ENCODE results near the gene DMBT1.
"Not testable (repeated sequence)": the region's sequence is repeated elsewhere in the genome, so short reads cannot be mapped to it uniquely, and the experiment has no call there.

DMBT1 gene

DNA sequence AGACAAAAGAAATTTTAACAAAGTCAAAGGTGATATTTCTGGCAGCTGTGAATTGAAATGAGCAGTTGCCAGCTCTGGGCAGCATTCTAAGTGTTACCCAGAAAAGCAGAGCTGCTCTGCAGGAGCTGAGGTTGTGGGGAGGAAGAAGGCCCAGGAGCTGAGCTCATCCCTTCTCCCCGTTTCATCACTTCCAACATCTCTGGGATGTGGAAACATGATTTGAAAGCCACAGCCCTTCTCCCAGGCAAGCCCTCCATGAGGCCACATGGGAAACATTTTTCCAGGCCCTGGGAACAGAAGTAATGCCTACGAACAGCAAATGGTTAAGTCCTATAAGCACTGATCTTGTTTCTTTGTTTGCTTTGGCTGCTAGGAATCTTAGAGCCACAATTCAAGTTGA lies 10.9 kb upstream of the DMBT1 start:
- no peak for DNase-seq (ENCODE audit: low spot score)

- no peak for DNase-seq (ENCODE audit: low spot score)
Measured at GRCh38 chr10:122550427-122550826, 10.1 kb upstream of the DMBT1 start.

DNA sequence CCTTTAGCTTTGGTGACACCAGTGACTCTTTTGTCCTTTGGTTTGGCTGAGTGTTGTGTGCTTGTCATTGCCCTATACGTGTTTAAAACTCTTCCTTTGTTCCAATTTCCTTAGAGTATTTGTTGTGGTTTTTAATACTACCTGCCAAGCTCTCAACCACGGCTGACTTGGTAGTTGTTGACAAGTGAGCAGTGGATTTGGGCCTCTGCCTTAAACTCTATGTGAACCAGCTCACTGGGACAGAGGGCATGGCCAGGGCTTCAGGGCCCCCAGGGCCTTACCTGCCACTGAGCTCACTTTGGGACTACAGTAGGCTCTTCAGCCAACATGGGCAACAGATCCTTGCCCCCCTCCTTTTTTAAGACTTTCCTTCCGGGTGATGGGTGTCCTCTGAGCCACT lies 9.6 kb upstream of the DMBT1 start:
- no peak for DNase-seq (ENCODE audit: low spot score)

GRCh38 chr10:122551450-122551849 lies 9.1 kb upstream of the DMBT1 start:
- peak; percentile 53 for DNase-seq (ENCODE audit: low spot score)

DNA sequence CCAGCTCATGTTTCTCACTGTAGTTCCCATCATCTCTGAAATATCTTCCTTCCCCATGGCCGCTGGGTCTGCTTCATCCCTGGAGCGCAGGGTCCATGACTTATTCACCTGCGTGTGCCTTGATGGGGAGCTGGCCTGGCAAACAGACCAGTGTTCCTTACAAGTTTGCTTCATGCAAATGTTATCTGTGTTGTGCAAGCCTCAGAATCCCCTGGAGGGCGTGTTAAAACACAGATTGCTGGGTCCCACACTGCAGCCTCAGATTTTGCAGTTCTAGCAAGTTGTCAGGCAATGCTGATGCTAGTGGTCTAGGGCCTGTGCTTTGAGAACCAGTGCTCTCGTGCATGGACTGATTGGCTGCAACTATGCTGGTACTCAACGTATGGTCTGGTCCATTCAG lies 7.2 kb upstream of the DMBT1 start:
- no peak for DNase-seq (ENCODE audit: low spot score)

DNA sequence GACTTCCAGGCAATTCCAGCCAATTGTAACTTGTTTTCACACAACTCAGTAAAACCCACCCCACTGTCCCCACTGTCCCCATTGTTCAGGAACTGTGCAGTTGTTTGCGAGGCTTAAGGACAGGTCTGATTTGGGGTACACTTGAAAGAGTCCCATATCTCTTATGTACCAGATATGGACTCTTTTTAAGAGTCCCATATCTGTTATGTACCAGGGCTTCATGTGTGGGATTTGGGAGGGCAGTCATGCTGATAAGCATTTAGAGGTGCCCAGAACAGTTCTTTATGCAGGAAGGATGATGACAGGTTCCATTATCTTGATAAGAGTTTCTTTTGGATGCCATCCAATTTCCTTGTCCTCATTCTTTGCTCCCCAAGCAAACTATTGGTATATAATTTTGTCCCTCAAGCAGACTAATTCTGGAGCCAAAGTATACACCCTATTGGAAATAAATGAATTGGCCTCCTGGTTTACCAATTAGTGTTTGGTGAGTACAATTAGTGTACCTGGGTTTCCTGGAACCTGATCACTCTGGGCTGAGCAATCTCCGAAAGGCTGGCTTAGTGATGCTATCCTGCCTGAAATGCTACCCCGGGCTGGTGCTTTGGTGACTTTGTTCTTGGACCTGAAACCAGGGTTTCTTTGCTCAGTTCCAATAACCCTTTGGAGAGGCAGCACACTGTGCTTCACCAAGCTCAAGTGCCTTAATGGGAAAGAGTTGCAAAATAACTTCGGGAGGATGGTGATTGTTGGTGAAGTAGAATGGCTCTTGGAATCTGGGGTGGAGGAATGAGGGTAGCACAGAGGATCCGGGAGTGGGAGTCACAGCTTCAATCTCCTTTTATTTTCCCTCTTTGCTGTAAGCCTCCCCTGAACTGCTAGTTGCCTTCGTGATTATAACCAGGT lies 6.2 kb upstream of the DMBT1 start:
- no peak for DNase-seq (ENCODE audit: low spot score)

DNA sequence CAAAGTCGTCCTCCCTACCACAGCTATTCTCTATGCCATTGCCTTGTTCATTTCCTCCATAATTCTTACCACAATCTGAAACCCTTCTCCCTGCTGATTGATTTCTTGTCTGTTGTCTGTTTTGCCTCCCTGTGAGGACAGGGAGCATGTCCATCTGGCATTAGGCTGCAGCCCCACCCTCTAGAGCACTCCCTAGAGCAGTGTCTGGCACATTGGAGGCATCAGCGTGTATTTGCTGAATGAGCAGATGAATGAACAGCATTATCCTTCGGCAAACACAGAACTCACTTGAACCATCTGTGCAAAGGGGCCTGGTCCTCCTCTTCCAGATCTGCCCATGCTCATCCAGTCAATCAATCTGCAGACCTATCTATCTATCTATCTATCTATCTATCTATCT lies 5.1 kb upstream of the DMBT1 start:
- DNase-seq (ENCODE audit: low spot score): no peak

DNA sequence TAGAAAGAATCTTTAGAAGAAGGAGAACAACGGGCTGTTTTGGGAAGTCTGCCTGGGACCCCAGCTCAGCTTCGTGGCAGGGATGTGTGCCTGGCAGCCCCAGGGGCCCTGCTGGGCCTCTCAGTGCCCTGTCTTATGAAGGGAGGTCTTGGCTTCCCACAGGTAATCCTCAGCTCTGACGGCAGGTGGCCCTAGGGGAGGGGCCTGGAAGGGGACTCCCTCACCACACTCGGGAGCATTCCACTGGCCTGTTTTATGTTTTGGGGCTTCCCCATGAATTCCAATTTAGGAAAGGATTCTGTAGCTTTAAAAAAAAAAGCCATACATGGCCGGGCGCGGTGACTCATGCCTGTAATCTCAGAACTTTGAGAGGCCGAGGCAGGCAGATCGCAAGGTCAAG lies 3.0 kb upstream of the DMBT1 start:
- DNase-seq (ENCODE audit: low spot score): no peak

GRCh38 chr10:122558452-122558851 lies 2.1 kb upstream of the DMBT1 start:
- DNase-seq (ENCODE audit: low spot score): no peak

DNA sequence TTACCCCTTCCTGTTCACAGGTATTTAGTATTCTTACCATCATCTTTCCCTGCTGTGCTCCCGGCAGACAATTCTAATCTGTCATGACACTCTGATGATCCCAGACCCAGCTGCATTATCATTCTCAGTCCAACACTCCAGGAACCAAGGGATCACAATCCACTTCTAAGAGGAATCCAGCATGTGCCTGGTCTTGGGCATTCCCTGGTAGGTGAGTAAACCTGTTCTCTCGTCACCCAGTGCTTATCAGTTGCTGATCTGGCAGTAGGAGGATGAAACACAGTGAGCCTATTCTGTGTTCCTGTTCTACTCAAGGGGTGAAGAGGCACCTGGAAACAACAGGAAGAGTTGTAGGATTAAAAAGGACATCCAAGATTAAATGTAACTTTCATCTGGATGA lies 1.3 kb upstream of the DMBT1 start:
- DNase-seq (ENCODE audit: low spot score): no peak

- no peak for DNase-seq (ENCODE audit: low spot score)
Measured at GRCh38 chr10:122561212-122561611, 658 bp downstream of the DMBT1 start.

- no peak for DNase-seq (ENCODE audit: low spot score)
Measured at GRCh38 chr10:122561792-122562191, 1.2 kb downstream of the DMBT1 start.

GRCh38 chr10:122564980-122565379 lies 4.4 kb downstream of the DMBT1 start:
- DNase-seq (ENCODE audit: low spot score): no peak

- peak; percentile 76 for DNase-seq (ENCODE audit: low spot score)
Measured at GRCh38 chr10:122565766-122566206, 5.2 kb downstream of the DMBT1 start.

DNA sequence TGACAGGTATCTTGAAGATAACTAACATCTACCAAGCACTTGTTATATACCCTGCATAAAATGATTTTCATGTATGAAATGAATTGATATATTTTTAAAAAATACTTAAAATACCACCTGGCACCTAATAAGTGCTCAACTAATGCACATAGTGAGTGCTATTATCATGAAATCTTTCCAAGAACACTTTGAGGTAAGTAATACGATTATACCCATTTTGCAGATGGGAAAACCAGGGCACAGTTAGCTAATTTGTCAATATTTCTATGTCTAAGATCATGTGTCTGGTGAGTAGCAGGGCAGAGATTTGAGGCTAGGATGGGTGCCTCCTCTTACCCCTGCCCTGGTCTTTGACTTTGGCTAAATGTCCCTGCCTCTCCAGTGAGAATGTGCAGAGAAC lies 6.1 kb downstream of the DMBT1 start:
- DNase-seq (ENCODE audit: low spot score): no peak

- peak; percentile 7 for DNase-seq (ENCODE audit: low spot score)
Measured at GRCh38 chr10:122567056-122567660, 6.6 kb downstream of the DMBT1 start.

GRCh38 chr10:122568551-122568950 lies 8.0 kb downstream of the DMBT1 start:
- no peak for DNase-seq (ENCODE audit: low spot score)

DNA sequence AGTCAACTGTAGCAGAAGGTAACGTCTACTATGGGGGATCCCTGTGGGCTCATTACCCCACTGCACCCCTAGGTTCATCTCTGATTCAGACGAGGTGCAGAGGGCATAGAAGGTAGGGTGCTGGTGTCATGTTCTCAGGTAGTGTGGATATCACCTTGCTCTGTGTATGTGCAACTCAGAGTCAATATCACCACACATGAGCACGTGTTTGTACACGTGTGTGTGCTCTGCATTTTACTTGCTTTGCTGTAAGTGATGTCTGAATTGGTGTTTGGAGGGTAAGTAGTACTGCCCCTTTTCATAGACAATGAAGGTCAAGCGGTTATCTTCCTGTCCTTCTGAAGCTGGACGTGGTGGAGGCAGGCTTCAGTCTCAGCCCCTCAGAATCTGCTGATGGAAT lies 10.4 kb downstream of the DMBT1 start:
- DNase-seq (ENCODE audit: low spot score): no peak

DNA sequence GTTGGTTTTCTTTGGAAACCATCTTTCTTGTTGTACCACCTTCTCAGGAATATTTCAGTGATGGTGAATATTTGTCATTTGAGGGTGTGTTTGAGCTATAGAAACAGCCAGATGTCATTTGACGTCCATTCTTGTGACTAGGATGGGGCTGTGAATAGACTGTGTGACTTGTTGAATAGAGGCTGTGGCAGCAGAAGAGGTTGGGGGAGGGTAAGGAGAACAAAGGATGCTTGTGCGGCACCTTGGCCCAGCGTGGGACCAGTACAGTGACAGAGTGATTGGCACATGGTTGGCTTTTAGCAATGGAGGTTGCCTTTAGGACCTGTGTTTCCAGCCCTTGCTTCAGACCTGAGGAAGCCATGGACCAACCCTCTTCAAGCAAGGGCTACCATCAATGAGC lies 11.3 kb downstream of the DMBT1 start:
- DNase-seq (ENCODE audit: low spot score): no peak

GRCh38 chr10:122575776-122576175 lies 15.2 kb downstream of the DMBT1 start:
- no peak for DNase-seq (ENCODE audit: low spot score)

DNA sequence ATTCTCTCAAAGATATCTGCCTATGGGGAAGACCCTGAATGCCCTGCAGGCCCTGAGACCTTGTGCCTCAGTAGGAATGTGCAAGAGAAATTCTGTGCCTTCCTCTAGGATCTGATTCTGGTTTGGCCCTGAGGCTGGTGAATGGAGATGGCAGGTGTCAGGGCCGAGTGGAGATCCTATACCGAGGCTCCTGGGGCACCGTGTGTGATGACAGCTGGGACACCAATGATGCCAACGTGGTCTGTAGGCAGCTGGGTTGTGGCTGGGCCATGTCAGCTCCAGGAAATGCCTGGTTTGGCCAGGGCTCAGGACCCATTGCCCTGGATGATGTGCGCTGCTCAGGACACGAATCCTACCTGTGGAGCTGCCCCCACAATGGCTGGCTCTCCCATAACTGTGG lies 15.7 kb downstream of the DMBT1 start:
- no peak for DNase-seq (ENCODE audit: low spot score)

DNA sequence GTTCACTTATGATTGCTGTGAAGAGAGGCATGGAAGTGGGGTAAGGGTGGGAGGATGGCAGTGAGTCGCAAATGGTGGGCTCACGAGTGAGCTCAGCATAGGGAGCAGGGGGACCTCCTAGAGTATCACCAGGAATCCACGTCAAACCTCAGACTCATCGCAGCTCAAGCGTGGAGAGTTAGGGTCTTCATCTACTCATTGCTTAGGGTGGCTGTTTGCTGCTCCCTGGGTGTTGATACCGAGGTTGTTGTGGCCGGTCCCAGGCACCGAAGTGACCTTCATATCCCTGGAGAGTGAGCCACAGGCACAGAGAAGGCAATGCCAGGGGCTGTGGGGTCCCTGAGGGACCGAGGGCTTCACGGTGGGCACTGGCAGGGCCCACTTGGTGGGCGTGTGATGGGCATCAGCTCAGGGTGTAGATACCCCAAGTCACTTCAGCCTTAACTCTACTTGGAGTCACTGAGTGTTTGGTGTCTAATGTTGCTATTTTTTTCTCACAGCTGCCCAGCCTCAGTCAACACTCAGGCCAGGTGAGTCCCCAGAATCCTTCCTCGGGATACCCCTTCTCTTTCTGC lies 16.8 kb downstream of the DMBT1 start:
- DNase-seq (ENCODE audit: low spot score): no peak

DNA sequence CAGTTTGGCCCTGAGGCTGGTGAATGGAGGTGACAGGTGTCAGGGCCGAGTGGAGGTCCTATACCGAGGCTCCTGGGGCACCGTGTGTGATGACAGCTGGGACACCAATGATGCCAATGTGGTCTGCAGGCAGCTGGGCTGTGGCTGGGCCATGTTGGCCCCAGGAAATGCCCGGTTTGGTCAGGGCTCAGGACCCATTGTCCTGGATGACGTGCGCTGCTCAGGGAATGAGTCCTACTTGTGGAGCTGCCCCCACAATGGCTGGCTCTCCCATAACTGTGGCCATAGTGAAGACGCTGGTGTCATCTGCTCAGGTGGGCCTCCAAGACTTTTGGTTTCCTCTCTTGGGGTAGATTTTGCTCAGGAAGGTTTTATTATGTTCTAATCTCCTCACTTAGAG lies 25.5 kb downstream of the DMBT1 start:
- DNase-seq (ENCODE audit: low spot score): not testable (repeated sequence)
